Natural killer cell treated with Interleukin-12 subunit alpha and Interleukin-12 subunit beta and Interleukin-15 and Interleukin-18, amount 100 ng/mL, for 72 hours (primary cell): Measurements from ENCODE around the gene SLC35E4. TPM values are rescaled to one million over a fixed set of nuclear protein-coding genes. Genes with fewer than 3 reads are reported as not detected.
A peak's percentile ranks its signal among the peaks of the same experiment; 100 is the strongest.
"Not testable (repeated sequence)": the region's sequence is repeated elsewhere in the genome, so short reads cannot be mapped to it uniquely, and the experiment has no call there.

Experiments
- ATAC-seq, 2 donors: fragments of 150-1000 bp; cut with Tn5 transposase in 1 of 2; sonication (Bioruptor Pico), chemical (Tn5 transposase) in 1 of 2; 2 replicates each; pipeline ENCODE4 v1.10.0; 2021
- DNase-seq: peaks from one replicate; pipeline ENCODE4 v3.0.0; 2022; ENCODE audit warnings: low spot score
- H3K27ac Mint-ChIP-seq, 2 donors: 1 replicate in 1 of 2; 2 replicates in 1 of 2; pipeline ENCODE4 v1.8.0; 2022; ENCODE audit warnings: mixed read lengths in 2 of 2, mild to moderate bottlenecking in 1 of 2, moderate library complexity in 1 of 2
- H3K27me3 Mint-ChIP-seq, 2 donors: 1 replicate in 1 of 2; 2 replicates in 1 of 2; pipeline ENCODE4 v1.8.0; 2022; ENCODE audit warnings: mixed read lengths in 2 of 2
- H3K36me3 Mint-ChIP-seq: one replicate; pipeline ENCODE4 v1.8.0; 2022; ENCODE audit warnings: mixed read lengths
- H3K4me1 Mint-ChIP-seq, 2 donors: 1 replicate in 1 of 2; 2 replicates in 1 of 2; pipeline ENCODE4 v1.8.0; 2022; ENCODE audit warnings: low read depth in 2 of 2, mixed read lengths in 2 of 2, mild to moderate bottlenecking in 1 of 2
- H3K4me3 Mint-ChIP-seq: one replicate; pipeline ENCODE4 v1.8.0; 2022; ENCODE audit warnings: mixed read lengths
- H3K9me3 Mint-ChIP-seq: 2 replicates; pipeline ENCODE4 v1.8.0; 2022; ENCODE audit warnings: mixed read lengths
- total RNA-seq, 2 donors: library from RNA; stranded (reverse); gene quantifications; one replicate each; pipeline ENCODE4 v1.2.3, GENCODE V29; 2022

Gene SLC35E4
- total RNA-seq, 2 donors from 2014 or later, result 3.4 to 6.8 TPM

GRCh38 chr22:30605449-30606110 lies 30.0 kb upstream of the SLC35E4 start:
- Mint-ChIP-seq H3K9me3 (no peaks in the 10 kb centered on the region), H3K27me3 (peaks cover 0 to 9% of the 10 kb centered on the region in 2 donors), H3K36me3 (no peaks in the 10 kb centered on the region), H3K27ac (peak overlapping the region in 1 of 2 donors; percentile 29), H3K4me3 (peak overlapping the region; percentile 51), H3K4me1 (peaks cover 29 to 31% of the 10 kb centered on the region in 2 donors)
- peak in 1 of 2 donors; percentile 37 for ATAC-seq
- no peak for DNase-seq

- Mint-ChIP-seq H3K27me3 (peaks cover 0 to 10% of the 10 kb centered on the region in 2 donors), H3K27ac (peak within 1 kb of the TSS; percentile 26 to 89), H3K4me1 (peaks cover 29 to 33% of the 10 kb centered on the region in 2 donors), H3K9me3 (no peaks in the 10 kb centered on the region), H3K36me3 (no peaks in the 10 kb centered on the region), H3K4me3 (peak within 1 kb of the TSS; percentile 72)
- ATAC-seq, result peak; percentile 77 to 84
- DNase-seq, result no peak
Observed at GRCh38 chr22:30606455-30607299, 28.9 kb upstream of the SLC35E4 start, which contains the start of gene TCN2. Gene TCN2 (plus strand): TSS chr22:30607174. CDS start chr22:30607332, 158 bp downstream.

- Mint-ChIP-seq H3K4me1 (peaks cover 29 to 33% of the 10 kb centered on the region in 2 donors), H3K27me3 (peaks cover 0 to 10% of the 10 kb centered on the region in 2 donors), H3K9me3 (no peaks in the 10 kb centered on the region), H3K4me3 (peak overlapping the region; percentile 72), H3K36me3 (no peaks in the 10 kb centered on the region), H3K27ac (peak overlapping the region; percentile 26 to 89)
- ATAC-seq (no peak), DNase-seq (no peak)
Observed at GRCh38 chr22:30607300-30607930, 28.2 kb upstream of the SLC35E4 start.

- peaks cover 0 to 10% of the 10 kb centered on the region in 2 donors for H3K27me3 Mint-ChIP-seq
- no peaks in the 10 kb centered on the region for H3K36me3 Mint-ChIP-seq
- H3K4me3 Mint-ChIP-seq, result no peak overlapping the region
- ATAC-seq, result no peak
- H3K4me1 Mint-ChIP-seq, result peaks cover 29 to 33% of the 10 kb centered on the region in 2 donors
- no peaks in the 10 kb centered on the region for H3K9me3 Mint-ChIP-seq
- no peak for DNase-seq
- H3K27ac Mint-ChIP-seq, result no peak overlapping the region
Observed at GRCh38 chr22:30607939-30608338, 27.6 kb upstream of the SLC35E4 start.

- peaks cover 0 to 10% of the 10 kb centered on the region in 2 donors for H3K27me3 Mint-ChIP-seq
- peak overlapping the region; percentile 52 for H3K27ac Mint-ChIP-seq
- H3K4me1 Mint-ChIP-seq, result peaks cover 26 to 33% of the 10 kb centered on the region in 2 donors
- ATAC-seq, result peak; percentile 81 to 90
- no peaks in the 10 kb centered on the region for H3K36me3 Mint-ChIP-seq
- no peaks in the 10 kb centered on the region for H3K9me3 Mint-ChIP-seq
- peak; percentile 69 for DNase-seq
- H3K4me3 Mint-ChIP-seq, result peak overlapping the region; percentile 59
Observed at GRCh38 chr22:30609260-30610185, 26.1 kb upstream of the SLC35E4 start.

GRCh38 chr22:30610299-30610698 lies 25.3 kb upstream of the SLC35E4 start:
- Mint-ChIP-seq H3K4me3 (no peak overlapping the region), H3K27ac (no peak overlapping the region), H3K27me3 (peaks cover 0 to 10% of the 10 kb centered on the region in 2 donors), H3K9me3 (no peaks in the 10 kb centered on the region), H3K36me3 (no peaks in the 10 kb centered on the region), H3K4me1 (peaks cover 24 to 33% of the 10 kb centered on the region in 2 donors)
- no peak for ATAC-seq
- no peak for DNase-seq

- Mint-ChIP-seq H3K4me3 (no peak overlapping the region), H3K9me3 (no peaks in the 10 kb centered on the region), H3K27me3 (peaks cover 0 to 12% of the 10 kb centered on the region in 2 donors), H3K36me3 (no peaks in the 10 kb centered on the region), H3K4me1 (peaks cover 18 to 27% of the 10 kb centered on the region in 2 donors), H3K27ac (no peak overlapping the region)
- no peak for ATAC-seq
- no peak for DNase-seq
Observed at GRCh38 chr22:30611197-30611596, 24.4 kb upstream of the SLC35E4 start.

- peak overlapping the region in 1 of 2 donors; percentile 1 for H3K27ac Mint-ChIP-seq
- DNase-seq (no peak), ATAC-seq (no peak)
- H3K36me3 Mint-ChIP-seq, result no peaks in the 10 kb centered on the region
- no peak overlapping the region for H3K4me3 Mint-ChIP-seq
- peaks cover 9 to 20% of the 10 kb centered on the region in 2 donors for H3K4me1 Mint-ChIP-seq
- peaks cover 0 to 9% of the 10 kb centered on the region in 2 donors for H3K27me3 Mint-ChIP-seq
- H3K9me3 Mint-ChIP-seq, result no peaks in the 10 kb centered on the region
Observed at GRCh38 chr22:30612789-30613188, 22.8 kb upstream of the SLC35E4 start.

- no peak overlapping the region for H3K27ac Mint-ChIP-seq
- ATAC-seq, result no peak
- H3K4me3 Mint-ChIP-seq, result no peak overlapping the region
- no peaks in the 10 kb centered on the region for H3K36me3 Mint-ChIP-seq
- H3K9me3 Mint-ChIP-seq, result no peaks in the 10 kb centered on the region
- H3K4me1 Mint-ChIP-seq, result peaks cover 3 to 15% of the 10 kb centered on the region in 2 donors
- DNase-seq, result no peak
- peaks cover 0 to 9% of the 10 kb centered on the region in 2 donors for H3K27me3 Mint-ChIP-seq
Observed at GRCh38 chr22:30614268-30614667, 21.3 kb upstream of the SLC35E4 start.

GRCh38 chr22:30614879-30615278 lies 20.7 kb upstream of the SLC35E4 start:
- ATAC-seq (no peak), DNase-seq (no peak)
- Mint-ChIP-seq H3K4me3 (no peak overlapping the region), H3K4me1 (peaks cover 0 to 9% of the 10 kb centered on the region in 2 donors), H3K27ac (no peak overlapping the region), H3K36me3 (no peaks in the 10 kb centered on the region), H3K9me3 (no peaks in the 10 kb centered on the region), H3K27me3 (peaks cover 0 to 7% of the 10 kb centered on the region in 2 donors)

- peaks cover 0 to 4% of the 10 kb centered on the region in 2 donors for H3K27me3 Mint-ChIP-seq
- DNase-seq (no peak), ATAC-seq (no peak)
- no peaks in the 10 kb centered on the region for H3K36me3 Mint-ChIP-seq
- peaks cover 0 to 2% of the 10 kb centered on the region in 2 donors for H3K4me1 Mint-ChIP-seq
- H3K4me3 Mint-ChIP-seq, result no peak overlapping the region
- no peaks in the 10 kb centered on the region for H3K9me3 Mint-ChIP-seq
- H3K27ac Mint-ChIP-seq, result no peak overlapping the region
Observed at GRCh38 chr22:30615543-30615954, 20.0 kb upstream of the SLC35E4 start.

- no peak for ATAC-seq
- Mint-ChIP-seq H3K4me3 (no peak overlapping the region), H3K4me1 (no peaks in the 10 kb centered on the region), H3K27me3 (peaks cover 0 to 3% of the 10 kb centered on the region in 2 donors), H3K27ac (no peak overlapping the region), H3K9me3 (no peaks in the 10 kb centered on the region), H3K36me3 (no peaks in the 10 kb centered on the region)
- DNase-seq, result no peak
Observed at GRCh38 chr22:30617819-30618218, 17.8 kb upstream of the SLC35E4 start.

GRCh38 chr22:30619909-30620308 lies 15.7 kb upstream of the SLC35E4 start:
- not testable (repeated sequence) for ATAC-seq, H3K36me3 Mint-ChIP-seq, H3K27me3 Mint-ChIP-seq, H3K4me1 Mint-ChIP-seq, DNase-seq, H3K4me3 Mint-ChIP-seq, H3K27ac Mint-ChIP-seq, H3K9me3 Mint-ChIP-seq
